ENCODE results near the gene ZNF382. TPM values are rescaled to one million over a fixed set of nuclear protein-coding genes. Genes with fewer than 3 reads are reported as not detected.

Gene ZNF382
- total RNA-seq, 2 experiments from 2014 or later = 15.6 to 16.2 TPM

- H3K9me3 Mint-ChIP-seq = peaks cover 40% of the 10 kb centered on the region
- no peak overlapping the region for H3K27ac Mint-ChIP-seq
- H3K36me3 Mint-ChIP-seq = peaks cover 51% of the 10 kb centered on the region
- POLR2A ChIA-PET = no interaction called here
- H3K4me3 Mint-ChIP-seq = no peak overlapping the region
- no peaks in the 10 kb centered on the region for H3K4me1 Mint-ChIP-seq
- ATAC-seq (ENCODE audit: low read depth) = no peak
- no peak for DNase-seq
- no peaks in the 10 kb centered on the region for H3K27me3 Mint-ChIP-seq
Measured at GRCh38 chr19:36627057-36627456, 21.9 kb downstream of the ZNF382 start.

DNA sequence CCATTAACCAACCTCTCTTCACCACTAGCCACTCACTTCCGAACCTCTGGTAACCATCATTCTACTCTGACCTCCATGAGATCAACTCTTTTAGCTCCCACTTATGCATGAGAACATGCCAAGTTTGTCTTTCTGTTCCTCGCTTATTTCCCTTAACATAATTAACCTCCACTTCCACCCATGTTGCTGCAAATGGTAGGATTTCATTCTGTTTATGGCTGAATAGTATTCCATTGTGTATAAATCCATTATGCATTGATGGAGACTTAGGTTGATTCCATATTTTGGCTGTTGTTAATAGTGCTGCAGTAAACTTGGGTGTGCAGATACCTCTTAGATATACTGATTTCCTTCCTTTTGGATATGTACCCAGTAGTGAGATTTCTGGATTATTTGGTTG is 30.2 kb downstream of the ZNF382 start:
- H3K27ac Mint-ChIP-seq = no peak overlapping the region
- H3K27me3 Mint-ChIP-seq = no peaks in the 10 kb centered on the region
- H3K4me3 Mint-ChIP-seq = no peak overlapping the region
- DNase-seq (no peak), ATAC-seq (ENCODE audit: low read depth) (no peak)
- no peaks in the 10 kb centered on the region for H3K4me1 Mint-ChIP-seq
- POLR2A ChIA-PET = no interaction called here
- peaks cover 33% of the 10 kb centered on the region for H3K9me3 Mint-ChIP-seq
- peaks cover 35% of the 10 kb centered on the region for H3K36me3 Mint-ChIP-seq

GRCh38 chr19:36638862-36639510 is 33.9 kb downstream of the ZNF382 start:
- POLR2A ChIA-PET = no interaction called here
- no peak overlapping the region for H3K4me3 Mint-ChIP-seq
- H3K27ac Mint-ChIP-seq = no peak overlapping the region
- peaks cover 44% of the 10 kb centered on the region for H3K36me3 Mint-ChIP-seq
- DNase-seq (no peak), ATAC-seq (ENCODE audit: low read depth) (no peak)
- no peaks in the 10 kb centered on the region for H3K27me3 Mint-ChIP-seq
- no peaks in the 10 kb centered on the region for H3K4me1 Mint-ChIP-seq
- H3K9me3 Mint-ChIP-seq = peaks cover 39% of the 10 kb centered on the region

DNA sequence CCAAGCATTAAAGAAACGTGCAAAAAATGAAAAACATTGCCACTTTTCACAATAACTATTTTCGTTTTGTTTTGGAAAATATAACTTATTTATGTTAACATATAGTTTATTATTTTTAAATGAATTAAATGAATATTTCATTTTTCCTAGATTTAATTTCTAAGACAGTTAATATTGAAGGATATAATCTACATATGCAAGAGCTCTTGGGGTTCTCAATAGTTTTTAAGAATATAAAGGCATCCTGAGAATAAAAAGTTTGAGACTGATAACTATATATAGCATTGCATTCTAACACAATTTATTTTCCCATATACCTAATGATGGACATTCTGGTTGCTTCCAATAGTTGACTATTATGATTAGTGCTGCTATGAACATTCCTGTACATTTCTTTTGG is 41.6 kb downstream of the ZNF382 start:
- POLR2A ChIA-PET = no interaction called here
- H3K9me3 Mint-ChIP-seq = peaks cover 25% of the 10 kb centered on the region
- ATAC-seq (ENCODE audit: low read depth) (no peak), DNase-seq (no peak)
- no peaks in the 10 kb centered on the region for H3K4me1 Mint-ChIP-seq
- H3K27me3 Mint-ChIP-seq = no peaks in the 10 kb centered on the region
- no peak overlapping the region for H3K4me3 Mint-ChIP-seq
- H3K27ac Mint-ChIP-seq = no peak overlapping the region
- H3K36me3 Mint-ChIP-seq = peaks cover 49% of the 10 kb centered on the region

DNA sequence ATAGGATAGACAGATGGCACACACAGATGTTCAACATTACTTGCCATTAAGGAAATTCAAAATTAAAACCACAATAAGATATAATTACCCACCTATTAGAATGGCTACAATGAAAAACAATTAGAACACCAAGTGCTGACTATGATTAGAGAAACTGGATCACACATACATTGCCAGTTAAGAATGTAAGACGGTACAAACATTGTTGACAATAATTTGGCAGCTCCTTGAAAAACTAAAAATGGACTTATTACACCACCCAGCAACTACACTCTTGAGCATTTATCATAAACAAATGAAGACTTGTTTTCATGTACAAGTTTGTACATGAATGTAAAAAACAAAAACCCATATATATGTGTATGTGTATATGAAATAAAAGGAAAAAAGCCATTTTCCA is 47.8 kb downstream of the ZNF382 start:
- Mint-ChIP-seq H3K4me1 (no peaks in the 10 kb centered on the region), H3K9me3 (peaks cover 28% of the 10 kb centered on the region), H3K4me3 (no peak overlapping the region), H3K27ac (no peak overlapping the region), H3K36me3 (peaks cover 69% of the 10 kb centered on the region), H3K27me3 (no peaks in the 10 kb centered on the region)
- DNase-seq (no peak), ATAC-seq (ENCODE audit: low read depth) (no peak)
- POLR2A ChIA-PET = no interaction called here

GRCh38 chr19:36665832-36666231 is 60.7 kb downstream of the ZNF382 start:
- DNase-seq = no peak
- POLR2A ChIA-PET = interaction anchor here (0.6 to 2.2 kb wide), 3 partner anchors 22 to 93 kb away, joined by 3 to 10 read pairs (median 10); partner anchors contain the start of genes ZNF529 and ZNF567
- peak overlapping the region; percentile 98 for H3K4me3 Mint-ChIP-seq
- H3K27me3 Mint-ChIP-seq = no peaks in the 10 kb centered on the region
- no peak for ATAC-seq (ENCODE audit: low read depth)
- H3K36me3 Mint-ChIP-seq = peaks cover 58% of the 10 kb centered on the region
- peak overlapping the region; percentile 99 for H3K27ac Mint-ChIP-seq
- peaks cover 14% of the 10 kb centered on the region for H3K4me1 Mint-ChIP-seq
- H3K9me3 Mint-ChIP-seq = peaks cover 26% of the 10 kb centered on the region

DNA sequence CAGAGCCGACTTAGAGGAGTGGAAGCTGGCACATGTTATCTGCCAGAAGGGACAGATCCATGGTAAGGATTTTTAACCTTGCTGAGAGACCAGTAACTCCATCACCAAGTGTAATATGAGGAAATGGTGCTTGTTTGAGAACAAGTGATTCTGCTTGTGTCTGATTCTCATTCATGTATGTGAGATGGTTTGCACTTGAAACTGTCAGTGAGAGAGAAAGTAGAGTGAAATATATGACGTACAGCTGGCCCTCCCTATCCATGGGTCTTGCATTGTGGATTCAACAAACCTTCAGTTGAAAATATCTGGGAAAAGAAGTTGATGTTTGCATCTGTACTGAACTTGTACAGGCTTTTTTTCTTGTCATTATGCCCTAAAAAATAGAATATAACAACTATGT is 63.5 kb downstream of the ZNF382 start:
- Mint-ChIP-seq H3K27me3 (no peaks in the 10 kb centered on the region), H3K36me3 (peaks cover 57% of the 10 kb centered on the region), H3K27ac (no peak overlapping the region), H3K4me3 (peak overlapping the region; percentile 39), H3K9me3 (peaks cover 33% of the 10 kb centered on the region), H3K4me1 (peaks cover 14% of the 10 kb centered on the region)
- POLR2A ChIA-PET = no interaction called here
- ATAC-seq (ENCODE audit: low read depth) (no peak), DNase-seq (no peak)

GRCh38 chr19:36672368-36672767 is 67.3 kb downstream of the ZNF382 start:
- ATAC-seq (ENCODE audit: low read depth) (no peak), DNase-seq (no peak)
- H3K27ac Mint-ChIP-seq = no peak overlapping the region
- peaks cover 43% of the 10 kb centered on the region for H3K36me3 Mint-ChIP-seq
- H3K9me3 Mint-ChIP-seq = peaks cover 25% of the 10 kb centered on the region
- peaks cover 5% of the 10 kb centered on the region for H3K4me1 Mint-ChIP-seq
- no peak overlapping the region for H3K4me3 Mint-ChIP-seq
- POLR2A ChIA-PET = no interaction called here
- H3K27me3 Mint-ChIP-seq = no peaks in the 10 kb centered on the region

- ATAC-seq (ENCODE audit: low read depth) = no peak
- H3K27ac Mint-ChIP-seq = no peak overlapping the region
- H3K36me3 Mint-ChIP-seq = peaks cover 47% of the 10 kb centered on the region
- POLR2A ChIA-PET = no interaction called here
- no peak overlapping the region for H3K4me3 Mint-ChIP-seq
- H3K9me3 Mint-ChIP-seq = peaks cover 25% of the 10 kb centered on the region
- no peaks in the 10 kb centered on the region for H3K4me1 Mint-ChIP-seq
- DNase-seq = no peak
- no peaks in the 10 kb centered on the region for H3K27me3 Mint-ChIP-seq
Measured at GRCh38 chr19:36674201-36674600, 69.1 kb downstream of the ZNF382 start.

GRCh38 chr19:36679455-36679854 is 74.3 kb downstream of the ZNF382 start:
- POLR2A ChIA-PET = no interaction called here
- no peak for ATAC-seq (ENCODE audit: low read depth)
- no peak for DNase-seq
- no peak overlapping the region for H3K27ac Mint-ChIP-seq
- peaks cover 1% of the 10 kb centered on the region for H3K4me1 Mint-ChIP-seq
- H3K4me3 Mint-ChIP-seq = no peak overlapping the region
- H3K9me3 Mint-ChIP-seq = peaks cover 27% of the 10 kb centered on the region
- peaks cover 54% of the 10 kb centered on the region for H3K36me3 Mint-ChIP-seq
- H3K27me3 Mint-ChIP-seq = no peaks in the 10 kb centered on the region

Other genes with a start within 250 kb of the ZNF382 start
- 1 to 10 TPM; 9.3 to 9.7 TPM for gene ZFP14, start 226.1 kb upstream of the ZNF382 start, total RNA-seq
- gene ZFP82, start 186.7 kb upstream of the ZNF382 start, total RNA-seq = 10 to 100 TPM in 1 of 2 experiments, 1 to 10 TPM in 1; 8.3 to 10.8 TPM
- gene ZNF566, start 115.8 kb upstream of the ZNF382 start, total RNA-seq = 10 to 100 TPM; 14.1 TPM
- gene ZNF260, start 77.0 kb upstream of the ZNF382 start, total RNA-seq = 10 to 100 TPM; 12.9 to 16.3 TPM
- gene ZNF529, start 32.0 kb upstream of the ZNF382 start, total RNA-seq = 10 to 100 TPM; 21.6 to 24.2 TPM
- gene ZNF461, start 61.5 kb downstream of the ZNF382 start, total RNA-seq = 10 to 100 TPM; 11.5 to 13.8 TPM
- gene ZNF567, start 82.3 kb downstream of the ZNF382 start, total RNA-seq = 10 to 100 TPM; 13.6 to 15.5 TPM
- 10 to 100 TPM; 16.9 to 17.6 TPM for gene ZNF850, start 167.5 kb downstream of the ZNF382 start, total RNA-seq
- gene ZNF790, start 233.1 kb downstream of the ZNF382 start, total RNA-seq = 10 to 100 TPM; 13.9 to 16.2 TPM
- 10 to 100 TPM; 10.0 to 11.0 TPM for gene ZNF345, start 245.6 kb downstream of the ZNF382 start, total RNA-seq